Prostate gland (tissue), 2 donors: Measurements from ENCODE around the gene RIPOR1. TPM values are rescaled to one million over a fixed set of nuclear protein-coding genes. Genes with fewer than 3 reads are reported as not detected.

Experiments used
- DNase-seq: peaks from one replicate; pipeline ENCODE4 v3.0.0-alpha.2; 2019; ENCODE audit warnings: low spot score
- H3K27ac ChIP-seq, 2 donors: fragments of 200-600 bp; sonication (generic); 2 replicates each; pipeline ENCODE4 v1.5.1; 2017 to 2019
- H3K27me3 ChIP-seq: fragments of 200-600 bp; sonication (generic); replicated peaks from 2 replicates; pipeline ENCODE4 v1.5.1; 2019; ENCODE audit not compliant: insufficient read depth
- H3K36me3 ChIP-seq, 2 donors: fragments of 200-600 bp; sonication (generic); 1 replicate in 1 of 2; 2 replicates in 1 of 2; pipeline versions ENCODE4 v1.5.1 to v1.8.1; 2017 to 2019
- H3K4me1 ChIP-seq: fragments of 200-600 bp; sonication (generic); replicated peaks from 2 replicates; pipeline ENCODE4 v1.5.1; 2019
- H3K4me3 ChIP-seq, 2 donors: fragments of 200-600 bp; sonication (generic); 2 replicates each; pipeline ENCODE4 v1.5.1; 2017 to 2019
- H3K9me3 ChIP-seq: fragments of 200-600 bp; sonication (generic); 2 replicates; pipeline ENCODE4 v1.5.1; 2017
- CTCF ChIP-seq, 4 experiments: fragments of 200-600 bp in 2 of 4; fragments of 450-650 bp in 2 of 4; sonication (generic) in 2 of 4; IDR thresholded peaks; 1 replicate in 3 of 4; 2 replicates in 1 of 4; pipeline ENCODE4 v1.5.1; 2016 to 2019; ENCODE audit warnings: antibody characterized with exemption in 4 of 4, mild to moderate bottlenecking in 2 of 4, moderate library complexity in 2 of 4
- POLR2A ChIP-seq: fragments of 450-650 bp; IDR thresholded peaks from one replicate; pipeline ENCODE4 v1.6.1; 2016; ENCODE audit warnings: antibody characterized with exemption, mild to moderate bottlenecking
- POLR2AphosphoS5 ChIP-seq: sonication (generic); formaldehyde crosslinking; IDR thresholded peaks from one replicate; pipeline ENCODE4 v1.6.1; 2017; ENCODE audit warnings: antibody characterized with exemption
- WGBS: methylation state at CpG from one replicate; pipeline ENCODE4 v1.1.5; 2018; 5-methylcytosine and 5-hydroxymethylcytosine counted together
- intact Hi-C: fragments of 100-400 bp; cut with DNase I; formaldehyde crosslinking; loops from one replicate; pipeline ENCODE4 v1.14.2; 2022
- total RNA-seq, 2 donors: library from RNA; depleted of rRNA; stranded (reverse); fragments of >200 nt; gene quantifications; one replicate each; pipeline ENCODE4 v1.1.0, GENCODE V29; 2016

RIPOR1 gene
- total RNA-seq, 2 donors from 2014 or later: 32.5 to 121 TPM

DNA sequence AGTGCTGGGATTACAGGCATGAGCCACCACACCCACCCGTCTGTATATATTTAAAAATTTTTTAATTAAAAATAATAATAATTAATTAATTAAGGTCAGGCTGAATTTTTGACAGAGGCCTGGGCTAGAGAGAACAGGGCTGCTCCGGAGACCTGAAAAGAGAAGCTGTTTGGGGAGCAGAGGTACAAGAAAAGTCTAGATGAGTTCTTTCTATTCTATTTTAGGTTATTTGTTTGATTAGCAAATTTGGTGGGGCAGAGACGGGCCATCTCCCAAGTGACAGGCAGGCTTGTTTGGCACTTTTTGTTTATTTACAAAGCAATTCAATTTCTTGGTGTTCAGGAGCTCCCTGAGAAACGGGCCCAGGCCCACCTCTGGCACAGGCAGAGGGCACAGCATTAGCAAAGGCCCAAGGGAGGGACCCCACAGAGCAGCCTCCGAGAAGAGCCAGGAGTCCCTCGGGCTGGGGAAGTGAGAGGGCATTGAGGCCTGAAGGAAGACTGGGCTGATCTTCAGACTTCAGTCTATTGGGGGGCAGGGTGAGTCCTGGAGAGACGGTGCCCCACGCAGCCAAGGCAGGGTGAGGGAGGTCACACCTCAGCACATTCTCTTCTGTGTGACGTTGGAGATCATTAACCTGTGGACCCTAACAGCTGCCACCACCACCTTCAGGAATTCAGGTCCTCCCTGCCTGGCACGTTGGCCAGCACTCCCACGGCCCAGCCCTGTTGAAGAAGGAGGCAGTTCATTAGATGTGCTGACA is 10.8 kb upstream of the RIPOR1 start:
- intact Hi-C loops: no loop called here
- DNase-seq: no peak
- TF ChIP-seq POLR2A (no peak), CTCF (IDR thresholded peaks at IDR 0.05) (no peak), POLR2AphosphoS5 (no peak)
- Histone ChIP-seq H3K4me1 (no peaks in the 10 kb centered on the region), H3K27ac (no peak overlapping the region), H3K27me3 (no peaks in the 10 kb centered on the region), H3K9me3 (no peaks in the 10 kb centered on the region), H3K4me3 (no peak overlapping the region), H3K36me3 (no peaks in the 10 kb centered on the region)
- 64% methylated on average over 11 of the region's 11 CpGs for whole genome bisulfite sequencing

DNA sequence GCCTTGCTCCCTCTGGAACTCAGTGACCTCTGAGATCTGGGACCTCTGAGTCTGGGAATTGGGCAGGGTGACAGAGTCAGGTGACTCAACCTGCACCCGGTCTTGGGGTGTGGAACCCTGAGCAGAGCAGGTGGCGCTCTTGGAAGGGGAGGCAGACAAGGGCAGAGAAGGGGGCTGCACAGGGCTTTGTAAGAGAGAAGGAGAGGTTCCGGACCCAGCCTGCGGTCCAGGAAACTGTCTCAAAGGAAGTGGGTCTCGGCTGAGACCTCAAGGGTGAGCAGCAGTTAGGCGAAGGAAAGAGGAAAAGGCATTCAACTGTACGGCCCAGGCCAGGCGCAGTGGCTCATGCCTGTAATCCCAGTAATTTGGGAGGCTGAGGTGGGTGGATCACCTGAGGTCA is 10.0 kb upstream of the RIPOR1 start:
- Histone ChIP-seq H3K27ac (no peak overlapping the region), H3K4me1 (no peaks in the 10 kb centered on the region), H3K9me3 (no peaks in the 10 kb centered on the region), H3K27me3 (no peaks in the 10 kb centered on the region), H3K4me3 (no peak overlapping the region), H3K36me3 (no peaks in the 10 kb centered on the region)
- 79% methylated on average over 8 of the region's 8 CpGs for WGBS
- intact Hi-C loops: no loop called here
- TF ChIP-seq POLR2AphosphoS5: no peak
- no peak for TF ChIP-seq POLR2A
- no peak for TF ChIP-seq CTCF (IDR thresholded peaks at IDR 0.05)
- DNase-seq: no peak

GRCh38 chr16:67519242-67519641 is 9.4 kb upstream of the RIPOR1 start:
- no peak for DNase-seq
- H3K27ac ChIP-seq: no peak overlapping the region
- H3K4me1 ChIP-seq: no peaks in the 10 kb centered on the region
- intact Hi-C loops: no loop called here
- H3K27me3 ChIP-seq: no peaks in the 10 kb centered on the region
- no peak for TF ChIP-seq POLR2A
- no peak for TF ChIP-seq POLR2AphosphoS5
- no peak for TF ChIP-seq CTCF (IDR thresholded peaks at IDR 0.05)
- 76% methylated on average over 4 of the region's 4 CpGs for WGBS
- no peak overlapping the region for H3K4me3 ChIP-seq
- no peaks in the 10 kb centered on the region for H3K9me3 ChIP-seq
- no peaks in the 10 kb centered on the region for H3K36me3 ChIP-seq

GRCh38 chr16:67521095-67521804 is 7.4 kb upstream of the RIPOR1 start:
- intact Hi-C loops: loop anchor here (5.0 to 10.0 kb wide), 2 partner anchors 41 to 144 kb away; partner anchors contain the start of genes ACD, C16orf86, CTCF and ENKD1
- peak; percentile 63 for TF ChIP-seq POLR2A
- peak; percentile 71 to 97 (median 90) for TF ChIP-seq CTCF (IDR thresholded peaks at IDR 0.05)
- peak; percentile 76 for TF ChIP-seq POLR2AphosphoS5
- DNase-seq: peak; percentile 96
- no peaks in the 10 kb centered on the region for H3K9me3 ChIP-seq
- WGBS: 2% methylated on average over 25 of the region's 25 CpGs
- H3K4me3 ChIP-seq: peak overlapping the region; percentile 29 to 34
- H3K27me3 ChIP-seq: no peaks in the 10 kb centered on the region
- peak overlapping the region; percentile 92 to 96 for H3K27ac ChIP-seq
- H3K4me1 ChIP-seq: no peaks in the 10 kb centered on the region
- no peaks in the 10 kb centered on the region for H3K36me3 ChIP-seq
